ENCODE results near the gene PORCN.

Gene PORCN

DNA sequence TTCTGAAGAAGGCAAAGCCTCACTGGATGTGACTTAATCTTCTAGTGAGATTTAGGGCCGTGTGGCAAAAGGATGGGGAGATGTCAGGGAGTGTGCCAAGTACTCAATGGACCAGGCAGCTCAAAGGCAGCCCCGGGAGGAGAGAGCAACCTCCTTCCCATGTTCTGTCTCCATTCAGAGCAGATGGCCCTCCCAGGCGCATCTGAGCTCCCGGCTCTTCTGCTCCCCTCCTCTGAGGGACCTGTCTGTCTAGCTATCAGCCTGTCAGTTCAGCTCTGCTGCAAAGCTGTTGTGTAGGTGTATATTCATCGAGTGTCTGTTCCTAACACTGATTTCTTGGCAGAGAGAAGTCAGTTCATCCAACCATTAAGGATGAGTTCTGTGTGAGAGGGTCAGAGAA, 10.9 kb upstream of the PORCN start:
- no peak for TF ChIP-seq CTCF (conservative IDR thresholded peaks at IDR 0.05)
- no peak overlapping the region for H3K27ac ChIP-seq

GRCh38 chrX:48498374-48498809, 10.4 kb upstream of the PORCN start:
- no peak overlapping the region for H3K27ac ChIP-seq
- TF ChIP-seq CTCF (conservative IDR thresholded peaks at IDR 0.05), result no peak

DNA sequence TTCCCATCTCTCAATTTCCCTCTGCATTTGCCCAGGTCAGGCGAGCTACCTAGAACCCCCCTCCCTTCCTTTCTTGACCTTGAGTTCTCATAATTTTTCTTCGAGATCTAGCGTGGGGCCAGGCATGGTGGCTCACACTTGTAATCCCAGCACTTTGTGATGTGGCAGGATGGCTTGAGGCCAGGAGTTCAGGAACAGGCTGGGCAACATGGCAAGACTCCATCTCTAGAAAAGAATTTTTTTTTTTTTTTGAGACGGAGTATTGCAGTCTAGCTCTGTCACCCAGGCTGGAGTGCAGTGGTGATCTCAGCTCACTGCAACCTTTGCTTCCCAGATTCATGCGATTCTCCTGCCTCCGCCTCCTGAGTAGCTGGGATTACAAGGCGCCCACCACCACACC, 4.5 kb upstream of the PORCN start:
- no peak overlapping the region for H3K27ac ChIP-seq
- no peak for TF ChIP-seq CTCF (conservative IDR thresholded peaks at IDR 0.05)

- H3K27ac ChIP-seq, result no peak overlapping the region
- TF ChIP-seq CTCF (conservative IDR thresholded peaks at IDR 0.05), result no peak
These were observed 3.3 kb upstream of the PORCN start for GRCh38 chrX:48505481-48505880.

DNA sequence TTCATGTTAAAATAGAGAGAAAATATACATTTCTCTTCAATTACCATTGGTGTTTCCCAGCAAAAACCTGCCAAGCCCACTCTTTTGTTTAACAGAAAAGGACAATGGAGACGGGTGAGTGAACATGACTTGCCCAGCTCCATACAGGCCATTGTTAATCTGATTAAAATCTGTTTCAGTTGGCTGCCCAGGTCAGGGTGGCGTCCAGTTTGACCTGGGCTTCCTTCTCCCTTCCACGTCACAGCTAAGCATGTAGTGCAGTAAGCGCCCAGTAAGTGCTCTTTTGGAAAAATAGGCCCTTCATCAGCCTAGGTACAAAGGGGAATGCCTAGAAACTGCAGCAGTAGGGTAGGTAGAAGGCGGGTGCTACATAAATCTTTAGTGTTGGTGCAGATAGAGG, 1.5 kb upstream of the PORCN start:
- no peak for TF ChIP-seq CTCF (conservative IDR thresholded peaks at IDR 0.05)

GRCh38 chrX:48509245-48509590, 426 bp downstream of the PORCN start:
- H3K27ac ChIP-seq, result peak overlapping the region; percentile 9; the same call in 1 of the 2 replicates

More for the DNA sequence above, 1.5 kb upstream of the PORCN start:
- no peak overlapping the region for H3K27ac ChIP-seq

GRCh38 chrX:48509619-48510018, 827 bp downstream of the PORCN start:
- no peak overlapping the region for H3K27ac ChIP-seq

More at GRCh38 chrX:48509245-48509590, 426 bp downstream of the PORCN start:
- TF ChIP-seq CTCF (conservative IDR thresholded peaks at IDR 0.05), result no peak

More at GRCh38 chrX:48509619-48510018, 827 bp downstream of the PORCN start:
- no peak for TF ChIP-seq CTCF (conservative IDR thresholded peaks at IDR 0.05)

Data from VCaP (cell line).